ENCODE data around the gene HAUS3.

Gene HAUS3

GRCh38 chr4:2255501-2256155 is 13.7 kb upstream of the HAUS3 start:
- no peaks in the 10 kb centered on the region for H3K9me3 ChIP-seq (ENCODE audit: insufficient read depth, low read depth, low read length)
- H3K27me3 ChIP-seq (ENCODE audit: insufficient read depth, low read length) = no peaks in the 10 kb centered on the region
- no peak overlapping the region for H3K27ac ChIP-seq (ENCODE audit: low read depth, low read length)
- 88% methylated on average over 18 of the region's 18 CpGs for WGBS
- no peak overlapping the region; the same call in 1 of the 2 replicates for H3K9ac ChIP-seq (ENCODE audit: low read depth, low read length)
- H3K36me3 ChIP-seq (ENCODE audit: insufficient read depth, low read length) = peaks cover 4% of the 10 kb centered on the region; the same call in 1 of the 2 replicates
- no peak overlapping the region for H3K4me3 ChIP-seq (ENCODE audit: low read length)
- H3K4me1 ChIP-seq (ENCODE audit: insufficient read depth, low read length) = no peaks in the 10 kb centered on the region

DNA sequence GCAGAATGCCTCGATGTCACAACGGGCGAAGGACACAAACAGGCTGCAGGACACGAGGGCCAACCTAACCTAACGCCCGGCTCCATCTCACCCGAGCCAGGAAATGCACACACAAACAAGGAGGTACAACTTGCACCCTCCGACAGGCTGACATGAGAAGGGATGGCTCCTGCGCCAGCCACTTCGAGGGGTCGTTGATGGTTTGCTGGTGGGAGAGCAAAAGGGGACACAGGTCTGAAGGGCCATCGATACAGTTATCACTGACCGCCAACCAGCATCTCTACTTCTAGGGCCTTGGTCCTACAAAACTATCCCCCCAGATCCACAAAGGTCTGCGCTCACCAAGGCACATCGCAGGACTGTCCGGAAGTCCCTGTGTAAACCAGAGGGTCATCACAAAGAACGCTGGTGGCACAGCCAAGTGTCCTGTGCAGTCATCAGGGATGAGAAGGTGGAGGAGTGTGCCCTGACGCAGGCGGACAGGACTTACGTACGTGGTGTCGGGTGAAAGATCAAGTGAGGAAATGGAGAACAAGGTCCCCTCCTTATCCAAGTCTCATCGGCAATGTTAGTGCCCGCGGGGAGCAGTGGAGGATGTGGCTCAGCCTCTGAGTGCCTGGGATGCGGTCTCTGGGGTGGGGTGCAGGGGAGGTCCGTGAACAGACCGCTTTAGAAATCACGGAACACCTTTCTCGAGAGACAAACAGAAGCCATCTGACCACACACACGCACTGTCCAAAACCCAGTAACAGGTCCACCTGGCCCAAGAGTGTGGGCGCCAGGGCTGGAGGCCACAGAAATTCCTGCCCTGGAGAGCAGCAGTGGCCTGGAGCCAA is 13.0 kb upstream of the HAUS3 start:
- H3K36me3 ChIP-seq (ENCODE audit: insufficient read depth, low read length) = peaks cover 6% of the 10 kb centered on the region; the same call in 1 of the 2 replicates
- H3K9ac ChIP-seq (ENCODE audit: low read depth, low read length) = no peak overlapping the region
- H3K9me3 ChIP-seq (ENCODE audit: insufficient read depth, low read depth, low read length) = no peaks in the 10 kb centered on the region
- no peak overlapping the region for H3K27ac ChIP-seq (ENCODE audit: low read depth, low read length)
- no peaks in the 10 kb centered on the region for H3K27me3 ChIP-seq (ENCODE audit: insufficient read depth, low read length)
- no peak overlapping the region for H3K4me3 ChIP-seq (ENCODE audit: low read length)
- H3K4me1 ChIP-seq (ENCODE audit: insufficient read depth, low read length) = no peaks in the 10 kb centered on the region
- WGBS = 97% methylated on average over 32 of the region's 32 CpGs

DNA sequence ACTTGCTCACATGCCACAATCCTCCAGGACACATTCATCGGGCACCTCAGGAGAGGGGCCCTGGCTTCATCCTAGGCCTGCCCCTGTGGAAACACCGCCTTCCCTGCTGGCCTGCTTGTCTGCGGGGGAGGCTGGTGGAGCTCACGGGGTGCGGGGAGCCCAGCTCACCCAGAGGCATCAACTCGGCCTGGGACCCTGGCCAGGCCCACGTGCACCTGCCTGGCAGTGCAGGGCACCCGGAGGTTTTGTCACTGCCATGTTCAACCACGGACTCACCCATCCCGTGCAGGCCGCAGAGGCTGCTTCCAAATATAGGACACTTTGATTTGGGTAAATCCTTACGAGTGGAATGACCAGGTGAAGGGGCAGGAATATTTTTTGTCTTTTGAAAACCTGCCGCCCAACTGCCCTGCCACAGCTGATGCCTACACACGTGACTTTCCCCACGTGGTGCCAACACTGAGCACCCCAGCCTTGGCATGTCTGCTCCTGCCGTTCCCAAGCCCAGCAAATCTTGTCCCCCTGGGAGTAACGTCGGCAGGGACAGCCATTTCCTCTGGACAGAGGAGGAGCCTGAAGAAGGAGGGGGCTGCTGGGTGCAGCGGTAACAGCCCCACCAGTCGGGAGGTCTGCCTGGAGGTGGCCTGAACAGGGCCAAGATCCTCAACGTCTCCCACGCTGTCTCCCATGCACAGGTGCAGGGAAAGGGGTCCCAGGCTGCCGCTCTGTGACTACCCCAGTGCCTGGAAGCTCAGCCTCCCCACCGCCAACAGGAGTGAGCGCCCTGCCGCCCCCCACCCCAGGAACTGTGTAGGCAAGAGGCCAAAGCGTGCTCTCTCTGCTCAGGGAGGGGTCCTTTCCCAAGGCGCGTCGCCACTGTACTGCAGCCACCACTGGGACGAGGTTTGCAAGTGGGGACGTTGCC is 11.5 kb upstream of the HAUS3 start:
- Histone ChIP-seq H3K36me3 (ENCODE audit: insufficient read depth, low read length) (peaks cover 7% of the 10 kb centered on the region; the same call in 1 of the 2 replicates), H3K27me3 (ENCODE audit: insufficient read depth, low read length) (no peaks in the 10 kb centered on the region), H3K9ac (ENCODE audit: low read depth, low read length) (no peak overlapping the region), H3K27ac (ENCODE audit: low read depth, low read length) (no peak overlapping the region), H3K4me3 (ENCODE audit: low read length) (no peak overlapping the region), H3K4me1 (ENCODE audit: insufficient read depth, low read length) (no peaks in the 10 kb centered on the region), H3K9me3 (ENCODE audit: insufficient read depth, low read depth, low read length) (no peaks in the 10 kb centered on the region)
- WGBS = 92% methylated on average over 32 of the region's 32 CpGs

DNA sequence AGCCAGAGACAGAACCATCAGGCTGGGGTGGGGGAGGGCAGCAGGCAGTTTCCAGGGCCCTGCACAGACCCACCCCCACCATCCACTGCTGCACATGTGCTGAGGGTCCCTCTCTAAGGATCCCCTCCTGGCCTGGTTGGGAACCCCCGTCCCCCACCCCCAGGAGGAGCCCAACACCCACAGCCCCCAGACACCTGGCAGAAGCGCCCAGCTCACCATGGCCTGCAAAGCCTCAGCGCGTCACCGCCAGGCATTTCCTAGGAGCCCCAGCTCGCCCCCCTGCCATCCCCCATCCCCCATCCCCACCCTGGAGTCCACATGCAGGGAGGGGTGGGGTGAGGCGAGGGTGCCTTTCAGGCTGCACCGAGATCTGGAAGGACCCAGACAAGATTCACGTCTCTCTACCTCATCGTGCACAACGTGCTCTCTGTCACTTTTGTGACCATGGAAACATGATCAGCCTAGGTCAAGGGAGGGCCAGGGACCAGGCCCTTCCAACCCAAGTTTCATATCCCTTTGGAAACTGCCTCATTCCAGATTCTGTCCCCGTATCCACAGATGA is 10.7 kb upstream of the HAUS3 start:
- no peaks in the 10 kb centered on the region for H3K27me3 ChIP-seq (ENCODE audit: insufficient read depth, low read length)
- H3K9ac ChIP-seq (ENCODE audit: low read depth, low read length) = no peak overlapping the region
- no peak overlapping the region for H3K27ac ChIP-seq (ENCODE audit: low read depth, low read length)
- H3K9me3 ChIP-seq (ENCODE audit: insufficient read depth, low read depth, low read length) = no peaks in the 10 kb centered on the region
- H3K4me3 ChIP-seq (ENCODE audit: low read length) = no peak overlapping the region
- WGBS = 87% methylated on average over 8 of the region's 12 CpGs
- H3K36me3 ChIP-seq (ENCODE audit: insufficient read depth, low read length) = peaks cover 7% of the 10 kb centered on the region; the same call in 1 of the 2 replicates
- H3K4me1 ChIP-seq (ENCODE audit: insufficient read depth, low read length) = no peaks in the 10 kb centered on the region

DNA sequence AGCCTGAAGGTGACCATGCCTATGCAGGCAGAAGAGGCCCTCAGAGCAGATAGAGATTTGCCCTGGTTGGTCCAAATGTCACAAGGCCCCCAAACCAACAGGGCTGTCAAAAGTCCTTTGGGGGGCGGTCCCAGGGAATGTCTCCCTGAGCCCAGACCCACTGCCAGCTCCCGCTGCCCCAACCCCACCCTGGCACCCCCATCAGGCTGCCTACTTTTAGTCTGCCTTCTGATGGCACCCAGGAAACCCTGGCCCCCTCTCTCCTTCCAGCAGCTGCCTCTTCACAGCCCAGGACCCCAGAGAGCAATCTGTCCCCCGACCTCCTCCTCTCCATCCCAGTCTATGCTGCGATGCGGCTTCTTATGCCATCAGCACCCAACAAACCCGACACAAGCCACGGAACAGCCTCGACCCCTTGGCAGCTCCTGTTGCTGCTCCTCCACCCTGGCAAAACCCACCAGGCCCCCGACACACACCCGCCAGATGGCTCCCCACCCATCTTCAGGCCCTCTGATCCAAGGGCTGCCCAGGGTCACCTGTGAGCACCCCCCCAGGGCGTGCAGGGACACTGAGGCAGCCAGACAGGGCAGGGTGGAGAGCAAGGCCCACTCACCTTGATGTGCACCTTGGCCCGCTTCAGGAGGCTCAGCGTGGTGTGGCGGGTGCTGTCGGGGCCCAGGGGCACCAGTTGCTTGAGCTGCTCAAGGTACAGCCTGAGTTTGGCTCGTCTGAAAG is 10.0 kb upstream of the HAUS3 start:
- H3K4me1 ChIP-seq (ENCODE audit: insufficient read depth, low read length) = no peaks in the 10 kb centered on the region
- no peak overlapping the region for H3K9ac ChIP-seq (ENCODE audit: low read depth, low read length)
- H3K36me3 ChIP-seq (ENCODE audit: insufficient read depth, low read length) = peaks cover 7% of the 10 kb centered on the region; the same call in 1 of the 2 replicates
- no peaks in the 10 kb centered on the region for H3K27me3 ChIP-seq (ENCODE audit: insufficient read depth, low read length)
- 92% methylated on average over 16 of the region's 16 CpGs for WGBS
- no peak overlapping the region for H3K4me3 ChIP-seq (ENCODE audit: low read length)
- H3K27ac ChIP-seq (ENCODE audit: low read depth, low read length) = no peak overlapping the region
- no peaks in the 10 kb centered on the region for H3K9me3 ChIP-seq (ENCODE audit: insufficient read depth, low read depth, low read length)

- H3K9ac ChIP-seq (ENCODE audit: low read depth, low read length) = no peak overlapping the region
- H3K4me1 ChIP-seq (ENCODE audit: insufficient read depth, low read length) = no peaks in the 10 kb centered on the region
- H3K36me3 ChIP-seq (ENCODE audit: insufficient read depth, low read length) = peaks cover 7% of the 10 kb centered on the region; the same call in 1 of the 2 replicates
- WGBS = 95% methylated on average over 25 of the region's 25 CpGs
- H3K27ac ChIP-seq (ENCODE audit: low read depth, low read length) = no peak overlapping the region
- no peak overlapping the region for H3K4me3 ChIP-seq (ENCODE audit: low read length)
- H3K9me3 ChIP-seq (ENCODE audit: insufficient read depth, low read depth, low read length) = no peaks in the 10 kb centered on the region
- H3K27me3 ChIP-seq (ENCODE audit: insufficient read depth, low read length) = no peaks in the 10 kb centered on the region
Measured at GRCh38 chr4:2251073-2251794, 9.3 kb upstream of the HAUS3 start.

- Histone ChIP-seq H3K4me3 (ENCODE audit: low read length) (no peak overlapping the region), H3K27ac (ENCODE audit: low read depth, low read length) (no peak overlapping the region), H3K9me3 (ENCODE audit: insufficient read depth, low read depth, low read length) (no peaks in the 10 kb centered on the region), H3K27me3 (ENCODE audit: insufficient read depth, low read length) (no peaks in the 10 kb centered on the region), H3K36me3 (ENCODE audit: insufficient read depth, low read length) (peaks cover 7% of the 10 kb centered on the region; the same call in 1 of the 2 replicates), H3K4me1 (ENCODE audit: insufficient read depth, low read length) (no peaks in the 10 kb centered on the region), H3K9ac (ENCODE audit: low read depth, low read length) (no peak overlapping the region)
- 94% methylated on average over 30 of the region's 30 CpGs for WGBS
Measured at GRCh38 chr4:2250357-2251072, 8.6 kb upstream of the HAUS3 start.

GRCh38 chr4:2249526-2250356 is 7.8 kb upstream of the HAUS3 start:
- WGBS = 94% methylated on average over 25 of the region's 26 CpGs

GRCh38 chr4:2248821-2249261 is 6.9 kb upstream of the HAUS3 start:
- 87% methylated on average over 10 of the region's 10 CpGs for WGBS

More at GRCh38 chr4:2249526-2250356, 7.8 kb upstream of the HAUS3 start:
- Histone ChIP-seq H3K27ac (ENCODE audit: low read depth, low read length) (no peak overlapping the region), H3K9me3 (ENCODE audit: insufficient read depth, low read depth, low read length) (0 out of 2 replicates have a peak, but pooled peaks cover 6% of the 10 kb centered on the region), H3K27me3 (ENCODE audit: insufficient read depth, low read length) (no peaks in the 10 kb centered on the region), H3K4me3 (ENCODE audit: low read length) (no peak overlapping the region), H3K9ac (ENCODE audit: low read depth, low read length) (no peak overlapping the region), H3K36me3 (ENCODE audit: insufficient read depth, low read length) (0 out of 2 replicates have a peak, but pooled peaks cover 7% of the 10 kb centered on the region), H3K4me1 (ENCODE audit: insufficient read depth, low read length) (no peaks in the 10 kb centered on the region)

More at GRCh38 chr4:2248821-2249261, 6.9 kb upstream of the HAUS3 start:
- H3K9me3 ChIP-seq (ENCODE audit: insufficient read depth, low read depth, low read length) = 0 out of 2 replicates have a peak, but pooled peaks cover 8% of the 10 kb centered on the region
- H3K27ac ChIP-seq (ENCODE audit: low read depth, low read length) = no peak overlapping the region
- H3K4me3 ChIP-seq (ENCODE audit: low read length) = no peak overlapping the region
- H3K36me3 ChIP-seq (ENCODE audit: insufficient read depth, low read length) = 0 out of 2 replicates have a peak, but pooled peaks cover 3% of the 10 kb centered on the region
- H3K9ac ChIP-seq (ENCODE audit: low read depth, low read length) = no peak overlapping the region
- H3K27me3 ChIP-seq (ENCODE audit: insufficient read depth, low read length) = peaks cover 2% of the 10 kb centered on the region
- H3K4me1 ChIP-seq (ENCODE audit: insufficient read depth, low read length) = no peaks in the 10 kb centered on the region
